Mesendoderm (in vitro differentiated cells): ENCODE measurements around the gene MCTP2.

Experiments
- DNase-seq: peaks from one replicate; pipeline ENCODE4 v3.0.0; 2013
- H2AK5ac ChIP-seq: 2 replicates; pipeline ENCODE4 v1.6.1; 2013; ENCODE audit warnings: low read length, inconsistent platforms
- H2BK120ac ChIP-seq: 2 replicates; pipeline ENCODE4 v1.6.1; 2013; ENCODE audit warnings: low read depth, mild to moderate bottlenecking, low read length, moderate library complexity, mixed read lengths
- H2BK15ac ChIP-seq: replicated peaks from 2 replicates; pipeline ENCODE4 v1.6.1; 2013; ENCODE audit warnings: low read depth, mild to moderate bottlenecking, moderate library complexity
- H2BK5ac ChIP-seq: 2 replicates; pipeline ENCODE4 v1.6.1; 2013; ENCODE audit warnings: low read length, inconsistent platforms
- H3K18ac ChIP-seq: 2 replicates; pipeline ENCODE4 v1.6.1; 2013; ENCODE audit warnings: mild to moderate bottlenecking, low read length, mixed read lengths
- H3K23ac ChIP-seq: one replicate; pipeline ENCODE4 v1.6.1; 2013; ENCODE audit warnings: low read length
- H3K27ac ChIP-seq: 2 replicates; pipeline ENCODE4 v1.5.1; 2013; ENCODE audit warnings: low read depth, mild to moderate bottlenecking, inconsistent platforms, low read length, moderate library complexity
- H3K27me3 ChIP-seq: 2 replicates; pipeline ENCODE4 v1.6.1; 2013; ENCODE audit warnings: low read length, control low read depth, mild to moderate bottlenecking, inconsistent platforms; ENCODE audit not compliant: insufficient read depth, poor library complexity
- H3K36me3 ChIP-seq: 2 replicates; pipeline ENCODE4 v1.6.1; 2013; ENCODE audit warnings: low read length, inconsistent platforms; ENCODE audit not compliant: control insufficient read depth, insufficient read depth
- H3K4ac ChIP-seq: one replicate; pipeline ENCODE4 v1.6.1; 2013; ENCODE audit warnings: low read depth, mild to moderate bottlenecking, low read length, moderate library complexity
- H3K4me1 ChIP-seq: 2 replicates; pipeline ENCODE4 v1.6.1; 2013; ENCODE audit warnings: low read depth, low read length, inconsistent platforms; ENCODE audit not compliant: control insufficient read depth
- H3K4me2 ChIP-seq: 2 replicates; pipeline ENCODE4 v1.6.1; 2013; ENCODE audit warnings: low read length
- H3K4me3 ChIP-seq: 2 replicates; pipeline ENCODE4 v1.5.1; 2013; ENCODE audit warnings: mild to moderate bottlenecking, low read length
- H3K56ac ChIP-seq: one replicate; pipeline ENCODE4 v1.6.1; 2013; ENCODE audit warnings: low read length
- H3K79me1 ChIP-seq: 2 replicates; pipeline ENCODE4 v1.6.1; 2013; ENCODE audit warnings: low read length, inconsistent platforms
- H3K79me2 ChIP-seq: 2 replicates; pipeline ENCODE4 v1.6.1; 2013; ENCODE audit warnings: mild to moderate bottlenecking, low read length; ENCODE audit not compliant: control insufficient read depth, insufficient read depth
- H3K9ac ChIP-seq: 2 replicates; pipeline ENCODE4 v1.6.1; 2013; ENCODE audit warnings: low read length, inconsistent platforms
- H4K5ac ChIP-seq: one replicate; pipeline ENCODE4 v1.6.1; 2013; ENCODE audit warnings: low read length
- H4K8ac ChIP-seq: one replicate; pipeline ENCODE4 v1.6.1; 2013; ENCODE audit warnings: low read depth, mild to moderate bottlenecking, control low read depth, low read length, moderate library complexity
- WGBS: extraction: QIAGEN DNeasy Blood & Tissue Kit; methylation state at CpG from one replicate; pipeline ENCODE4 v1.1.7; 2013; ENCODE audit warnings: low lambda C conversion rate, missing lambda C conversion rate; ENCODE audit not compliant: insufficient coverage; ENCODE audit errors: extremely low coverage; 5-methylcytosine and 5-hydroxymethylcytosine counted together

Gene MCTP2

GRCh38 chr15:94336817-94337467 is 105.6 kb downstream of the MCTP2 start:
- no peak overlapping the region for H3K27ac ChIP-seq
- no peak overlapping the region for H3K4me2 ChIP-seq
- no peak overlapping the region for H2AK5ac ChIP-seq
- H3K4me1 ChIP-seq = no peaks in the 10 kb centered on the region
- no peaks in the 10 kb centered on the region for H3K27me3 ChIP-seq
- no peaks in the 10 kb centered on the region for H3K36me3 ChIP-seq
- H3K9ac ChIP-seq = no peak overlapping the region
- H3K56ac ChIP-seq = no peak overlapping the region
- WGBS = no CpG with 5 or more reads among the region's 13 CpGs
- H4K5ac ChIP-seq = no peak overlapping the region
- no peak overlapping the region for H3K4ac ChIP-seq
- no peaks in the 10 kb centered on the region for H3K79me2 ChIP-seq
- no peak overlapping the region for H3K18ac ChIP-seq
- H2BK15ac ChIP-seq = no peak overlapping the region
- no peak overlapping the region for H4K8ac ChIP-seq
- no peak for DNase-seq
- H2BK5ac ChIP-seq = no peak overlapping the region
- no peak overlapping the region for H2BK120ac ChIP-seq
- H3K4me3 ChIP-seq = no peak overlapping the region
- no peaks in the 10 kb centered on the region for H3K79me1 ChIP-seq
- no peak overlapping the region for H3K23ac ChIP-seq

GRCh38 chr15:94338243-94338846 is 107.0 kb downstream of the MCTP2 start:
- no peaks in the 10 kb centered on the region for H3K79me1 ChIP-seq
- H3K27me3 ChIP-seq = no peaks in the 10 kb centered on the region
- no peak overlapping the region for H3K56ac ChIP-seq
- no peak overlapping the region for H3K4me2 ChIP-seq
- no peaks in the 10 kb centered on the region for H3K4me1 ChIP-seq
- H4K5ac ChIP-seq = no peak overlapping the region
- H2BK5ac ChIP-seq = no peak overlapping the region
- H2BK15ac ChIP-seq = no peak overlapping the region
- H2BK120ac ChIP-seq = no peak overlapping the region
- no peak overlapping the region for H3K18ac ChIP-seq
- no peak overlapping the region for H3K4ac ChIP-seq
- no peak overlapping the region for H4K8ac ChIP-seq
- no peak overlapping the region for H3K9ac ChIP-seq
- H3K36me3 ChIP-seq = no peaks in the 10 kb centered on the region
- H3K79me2 ChIP-seq = no peaks in the 10 kb centered on the region
- no peak overlapping the region for H3K23ac ChIP-seq
- no peak for DNase-seq
- H2AK5ac ChIP-seq = no peak overlapping the region
- WGBS = no CpG with 5 or more reads among the region's 16 CpGs
- H3K27ac ChIP-seq = no peak overlapping the region
- no peak overlapping the region for H3K4me3 ChIP-seq

- Histone ChIP-seq H3K79me1 (no peaks in the 10 kb centered on the region), H2AK5ac (no peak overlapping the region), H3K79me2 (no peaks in the 10 kb centered on the region), H3K4me2 (no peak overlapping the region), H3K23ac (no peak overlapping the region), H3K18ac (no peak overlapping the region), H3K27me3 (no peaks in the 10 kb centered on the region), H4K5ac (no peak overlapping the region), H4K8ac (no peak overlapping the region), H3K9ac (no peak overlapping the region), H3K36me3 (no peaks in the 10 kb centered on the region), H2BK15ac (no peak overlapping the region), H2BK120ac (no peak overlapping the region), H2BK5ac (no peak overlapping the region), H3K4me3 (no peak overlapping the region), H3K56ac (no peak overlapping the region), H3K4ac (no peak overlapping the region), H3K27ac (no peak overlapping the region), H3K4me1 (no peaks in the 10 kb centered on the region)
- DNase-seq = no peak
- no CpG with 5 or more reads among the region's 4 CpGs for WGBS
These were observed 114.9 kb downstream of the MCTP2 start for GRCh38 chr15:94346282-94346681.

GRCh38 chr15:94348084-94348483 is 116.7 kb downstream of the MCTP2 start:
- Histone ChIP-seq H4K5ac (no peak overlapping the region), H2AK5ac (no peak overlapping the region), H3K27ac (no peak overlapping the region), H3K4ac (no peak overlapping the region), H3K56ac (no peak overlapping the region), H3K79me1 (no peaks in the 10 kb centered on the region), H2BK15ac (no peak overlapping the region), H3K9ac (no peak overlapping the region), H3K4me2 (no peak overlapping the region), H3K4me1 (no peaks in the 10 kb centered on the region), H3K23ac (no peak overlapping the region), H2BK120ac (no peak overlapping the region), H3K4me3 (no peak overlapping the region), H3K79me2 (no peaks in the 10 kb centered on the region), H3K36me3 (no peaks in the 10 kb centered on the region), H3K18ac (no peak overlapping the region), H4K8ac (no peak overlapping the region), H3K27me3 (no peaks in the 10 kb centered on the region), H2BK5ac (no peak overlapping the region)
- 80% methylated on average over 1 of the region's 2 CpGs for WGBS
- no peak for DNase-seq

GRCh38 chr15:94351031-94351535 is 119.7 kb downstream of the MCTP2 start:
- H3K9ac ChIP-seq = no peak overlapping the region
- no peak for DNase-seq
- no peak overlapping the region for H2AK5ac ChIP-seq
- no peak overlapping the region for H3K56ac ChIP-seq
- H3K27ac ChIP-seq = no peak overlapping the region
- no peak overlapping the region for H3K4ac ChIP-seq
- H2BK15ac ChIP-seq = no peak overlapping the region
- no peaks in the 10 kb centered on the region for H3K79me1 ChIP-seq
- no peaks in the 10 kb centered on the region for H3K36me3 ChIP-seq
- H3K79me2 ChIP-seq = no peaks in the 10 kb centered on the region
- no peaks in the 10 kb centered on the region for H3K27me3 ChIP-seq
- H2BK5ac ChIP-seq = no peak overlapping the region
- H4K8ac ChIP-seq = no peak overlapping the region
- H3K4me2 ChIP-seq = no peak overlapping the region
- H3K18ac ChIP-seq = no peak overlapping the region
- WGBS = no CpG with 5 or more reads among the region's 1 CpG
- H3K23ac ChIP-seq = no peak overlapping the region
- no peak overlapping the region for H3K4me3 ChIP-seq
- no peak overlapping the region for H4K5ac ChIP-seq
- no peaks in the 10 kb centered on the region for H3K4me1 ChIP-seq
- H2BK120ac ChIP-seq = no peak overlapping the region
